Prostate gland (tissue), 2 donors: ENCODE measurements around the gene PANX1. TPM values are rescaled to one million over a fixed set of nuclear protein-coding genes. Genes with fewer than 3 reads are reported as not detected.

Source experiments
- DNase-seq: peaks from one replicate; pipeline ENCODE4 v3.0.0-alpha.2; 2019; ENCODE audit warnings: low spot score
- H3K27ac ChIP-seq, 2 donors: fragments of 200-600 bp; sonication (generic); 2 replicates each; pipeline ENCODE4 v1.5.1; 2017 to 2019
- H3K27me3 ChIP-seq: fragments of 200-600 bp; sonication (generic); replicated peaks from 2 replicates; pipeline ENCODE4 v1.5.1; 2019; ENCODE audit not compliant: insufficient read depth
- H3K36me3 ChIP-seq, 2 donors: fragments of 200-600 bp; sonication (generic); 1 replicate in 1 of 2; 2 replicates in 1 of 2; pipeline versions ENCODE4 v1.5.1 to v1.8.1; 2017 to 2019
- H3K4me1 ChIP-seq: fragments of 200-600 bp; sonication (generic); replicated peaks from 2 replicates; pipeline ENCODE4 v1.5.1; 2019
- H3K4me3 ChIP-seq, 2 donors: fragments of 200-600 bp; sonication (generic); 2 replicates each; pipeline ENCODE4 v1.5.1; 2017 to 2019
- H3K9me3 ChIP-seq: fragments of 200-600 bp; sonication (generic); 2 replicates; pipeline ENCODE4 v1.5.1; 2017
- POLR2A ChIP-seq: fragments of 450-650 bp; IDR thresholded peaks from one replicate; pipeline ENCODE4 v1.6.1; 2016; ENCODE audit warnings: antibody characterized with exemption, mild to moderate bottlenecking
- POLR2AphosphoS5 ChIP-seq: sonication (generic); formaldehyde crosslinking; IDR thresholded peaks from one replicate; pipeline ENCODE4 v1.6.1; 2017; ENCODE audit warnings: antibody characterized with exemption
- WGBS: methylation state at CpG from one replicate; pipeline ENCODE4 v1.1.5; 2018; 5-methylcytosine and 5-hydroxymethylcytosine counted together
- intact Hi-C: fragments of 100-400 bp; cut with DNase I; formaldehyde crosslinking; loops from one replicate; pipeline ENCODE4 v1.14.2; 2022
- total RNA-seq, 2 donors: library from RNA; depleted of rRNA; stranded (reverse); fragments of >200 nt; gene quantifications; one replicate each; pipeline ENCODE4 v1.1.0, GENCODE V29; 2016
- TF ChIP-seq, protein P1 (sequence below), 4 experiments: fragments of 200-600 bp in 2 of 4; fragments of 450-650 bp in 2 of 4; sonication (generic) in 2 of 4; IDR thresholded peaks; 1 replicate in 3 of 4; 2 replicates in 1 of 4; pipeline ENCODE4 v1.5.1; 2016 to 2019; ENCODE audit warnings: antibody characterized with exemption in 4 of 4, mild to moderate bottlenecking in 2 of 4, moderate library complexity in 2 of 4

Gene PANX1
- total RNA-seq, 2 donors from 2014 or later = 12.9 to 51.2 TPM

DNA sequence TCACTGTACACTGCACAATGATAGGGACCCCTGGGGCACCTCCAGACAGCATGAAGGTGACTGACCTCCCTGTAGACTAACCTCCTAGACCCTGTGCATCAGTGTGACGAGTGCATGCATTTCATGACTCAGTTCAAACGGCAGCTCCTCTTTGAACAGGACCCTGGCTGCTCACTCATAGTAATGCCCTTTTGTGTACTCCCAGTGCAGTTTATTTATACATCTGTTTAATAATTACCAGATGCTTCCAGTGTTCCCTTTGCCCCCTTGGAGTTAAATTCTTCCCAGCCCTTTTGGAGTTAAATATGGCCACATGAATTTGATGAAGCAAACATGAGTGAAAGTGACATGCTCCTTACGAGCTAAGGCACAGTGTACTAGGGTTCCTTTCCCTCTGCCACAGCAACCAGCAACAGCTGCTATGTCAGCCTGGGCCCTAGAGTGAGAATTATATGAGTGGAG lies 72.4 kb downstream of the PANX1 start:
- Histone ChIP-seq H3K27me3 (no peaks in the 10 kb centered on the region), H3K9me3 (no peaks in the 10 kb centered on the region), H3K36me3 (no peaks in the 10 kb centered on the region), H3K4me1 (no peaks in the 10 kb centered on the region), H3K4me3 (no peak overlapping the region), H3K27ac (no peak overlapping the region)
- 15% methylated on average over 3 of the region's 3 CpGs for WGBS
- DNase-seq = no peak
- intact Hi-C loops = no loop called here
- no peak for TF ChIP-seq POLR2A
- TF ChIP-seq POLR2AphosphoS5 = no peak

DNA sequence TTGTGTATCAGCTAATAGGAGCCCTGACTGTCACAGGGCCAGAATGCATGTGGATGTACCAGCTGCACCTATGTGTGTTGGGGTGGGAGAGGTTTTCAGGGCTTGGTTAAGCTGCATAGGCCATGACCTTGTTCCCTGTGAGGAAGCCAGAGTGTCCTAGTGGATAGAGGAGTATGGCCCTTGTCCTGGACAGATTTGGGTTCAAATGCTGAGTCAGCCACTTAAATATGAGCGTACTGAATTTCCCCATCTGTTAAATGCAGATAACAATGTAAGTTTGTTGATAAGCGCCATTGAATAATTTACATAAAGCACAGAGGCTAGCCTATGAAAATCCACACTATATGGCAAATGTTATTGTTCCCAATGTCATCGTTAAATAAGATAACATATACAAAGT lies 74.4 kb downstream of the PANX1 start:
- WGBS = 87% methylated on average over 3 of the region's 3 CpGs
- H3K27me3 ChIP-seq = no peaks in the 10 kb centered on the region
- H3K36me3 ChIP-seq = no peaks in the 10 kb centered on the region
- H3K4me1 ChIP-seq = no peaks in the 10 kb centered on the region
- DNase-seq = no peak
- TF ChIP-seq, protein P1, sequence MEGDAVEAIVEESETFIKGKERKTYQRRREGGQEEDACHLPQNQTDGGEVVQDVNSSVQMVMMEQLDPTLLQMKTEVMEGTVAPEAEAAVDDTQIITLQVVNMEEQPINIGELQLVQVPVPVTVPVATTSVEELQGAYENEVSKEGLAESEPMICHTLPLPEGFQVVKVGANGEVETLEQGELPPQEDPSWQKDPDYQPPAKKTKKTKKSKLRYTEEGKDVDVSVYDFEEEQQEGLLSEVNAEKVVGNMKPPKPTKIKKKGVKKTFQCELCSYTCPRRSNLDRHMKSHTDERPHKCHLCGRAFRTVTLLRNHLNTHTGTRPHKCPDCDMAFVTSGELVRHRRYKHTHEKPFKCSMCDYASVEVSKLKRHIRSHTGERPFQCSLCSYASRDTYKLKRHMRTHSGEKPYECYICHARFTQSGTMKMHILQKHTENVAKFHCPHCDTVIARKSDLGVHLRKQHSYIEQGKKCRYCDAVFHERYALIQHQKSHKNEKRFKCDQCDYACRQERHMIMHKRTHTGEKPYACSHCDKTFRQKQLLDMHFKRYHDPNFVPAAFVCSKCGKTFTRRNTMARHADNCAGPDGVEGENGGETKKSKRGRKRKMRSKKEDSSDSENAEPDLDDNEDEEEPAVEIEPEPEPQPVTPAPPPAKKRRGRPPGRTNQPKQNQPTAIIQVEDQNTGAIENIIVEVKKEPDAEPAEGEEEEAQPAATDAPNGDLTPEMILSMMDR (IDR thresholded peaks at IDR 0.05) = no peak
- no peak for TF ChIP-seq POLR2AphosphoS5
- no peak for TF ChIP-seq POLR2A
- no peak overlapping the region for H3K27ac ChIP-seq
- no peak overlapping the region for H3K4me3 ChIP-seq
- intact Hi-C loops = no loop called here
- H3K9me3 ChIP-seq = no peaks in the 10 kb centered on the region

DNA sequence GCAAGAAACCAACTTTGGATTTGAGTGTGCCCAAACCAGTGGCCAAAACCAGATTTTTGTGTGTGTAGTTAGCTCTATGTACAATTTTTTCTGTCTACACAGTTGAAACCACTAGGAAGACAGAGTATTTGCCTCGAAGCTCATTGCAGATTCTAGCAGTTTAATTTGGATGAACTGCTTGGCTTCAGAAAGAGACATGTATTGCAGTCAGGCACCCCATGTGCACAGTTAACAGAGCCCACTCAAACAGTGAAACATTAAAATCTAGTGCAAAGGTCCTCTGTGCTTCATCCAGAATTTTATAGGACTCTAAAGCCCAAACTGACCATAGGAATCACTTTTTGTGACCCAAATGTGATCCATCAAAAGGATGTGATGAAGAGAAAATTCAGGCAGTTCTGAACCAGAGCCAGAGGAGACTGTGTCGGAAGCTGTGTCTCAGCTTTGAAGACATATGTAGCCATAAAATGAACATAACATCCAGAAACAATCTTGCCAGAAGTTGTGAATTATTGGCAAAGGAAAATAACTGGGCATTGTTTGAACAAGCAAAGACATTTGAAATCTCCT lies 82.7 kb downstream of the PANX1 start:
- H3K27ac ChIP-seq = no peak overlapping the region
- H3K4me1 ChIP-seq = no peaks in the 10 kb centered on the region
- no peak for DNase-seq
- intact Hi-C loops = no loop called here
- H3K36me3 ChIP-seq = no peaks in the 10 kb centered on the region
- TF ChIP-seq POLR2AphosphoS5 (no peak), POLR2A (no peak)
- TF ChIP-seq, protein P1 (IDR thresholded peaks at IDR 0.05) = no peak
- 47% methylated on average over 2 of the region's 2 CpGs for WGBS
- no peaks in the 10 kb centered on the region for H3K9me3 ChIP-seq
- H3K4me3 ChIP-seq = no peak overlapping the region
- no peaks in the 10 kb centered on the region for H3K27me3 ChIP-seq

DNA sequence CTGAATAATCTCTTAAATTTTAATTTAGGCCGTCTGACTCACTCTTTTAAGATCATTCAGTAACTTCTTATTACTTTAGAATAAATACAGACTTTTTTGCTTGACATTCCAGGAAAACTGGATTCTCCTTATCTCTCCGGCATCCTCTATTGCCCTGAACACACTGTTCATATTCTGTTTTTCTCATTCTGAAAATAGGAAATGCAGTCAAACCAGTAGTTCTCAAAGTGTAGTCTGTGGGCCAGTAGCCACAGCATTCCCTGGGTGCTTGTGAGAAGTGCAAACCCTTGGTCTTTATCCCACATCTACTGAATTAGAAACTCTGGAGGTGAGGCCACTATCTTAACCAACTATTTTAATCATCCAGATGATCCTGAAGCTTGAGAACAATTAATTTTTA lies 84.3 kb downstream of the PANX1 start:
- WGBS = 59% methylated on average over 2 of the region's 2 CpGs
- DNase-seq = no peak
- Histone ChIP-seq H3K27ac (no peak overlapping the region), H3K36me3 (no peaks in the 10 kb centered on the region), H3K9me3 (no peaks in the 10 kb centered on the region), H3K4me3 (no peak overlapping the region), H3K27me3 (no peaks in the 10 kb centered on the region), H3K4me1 (no peaks in the 10 kb centered on the region)
- intact Hi-C loops = no loop called here
- TF ChIP-seq POLR2A (no peak), POLR2AphosphoS5 (no peak)
- TF ChIP-seq, protein P1 (IDR thresholded peaks at IDR 0.05) = no peak

DNA sequence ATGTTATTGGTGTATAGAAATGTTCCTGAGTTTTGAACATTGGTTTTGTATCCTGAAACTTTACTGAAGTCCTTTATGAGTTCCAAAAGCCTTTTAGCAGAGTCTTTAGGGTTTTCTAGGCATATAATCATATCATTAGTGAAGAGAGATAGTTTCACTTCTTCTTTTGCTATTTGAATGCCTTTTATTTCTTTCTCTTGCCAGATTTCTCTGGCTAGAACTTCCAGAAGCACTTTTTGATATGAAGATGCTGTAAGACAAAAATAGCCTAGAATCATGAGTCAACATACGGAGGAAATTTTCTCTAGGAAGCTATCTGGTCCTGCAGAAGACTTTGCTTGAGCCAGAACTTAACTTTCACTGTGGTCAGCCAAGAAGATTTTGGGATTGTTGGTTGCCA lies 89.1 kb downstream of the PANX1 start:
- TF ChIP-seq POLR2A (no peak), POLR2AphosphoS5 (no peak)
- TF ChIP-seq, protein P1 (IDR thresholded peaks at IDR 0.05) = no peak
- no peaks in the 10 kb centered on the region for H3K27me3 ChIP-seq
- H3K4me3 ChIP-seq = no peak overlapping the region
- H3K36me3 ChIP-seq = no peaks in the 10 kb centered on the region
- intact Hi-C loops = no loop called here
- no peaks in the 10 kb centered on the region for H3K4me1 ChIP-seq
- no peak overlapping the region for H3K27ac ChIP-seq
- WGBS = 79% methylated on average over 1 of the region's 1 CpG
- H3K9me3 ChIP-seq = no peaks in the 10 kb centered on the region
- no peak for DNase-seq
